HEK293T (cell line): ENCODE data around the gene GP9.

ENCODE experiments used
- CTCF ChIA-PET: fragments of 350-600 bp; formaldehyde crosslinking; extraction: SDS; loops from one replicate; lab custom pipeline; 2021; ENCODE audit warnings: antibody characterized with exemption, inconsistent platforms; lab: Yijun Ruan, JAX
- POLR2A ChIA-PET: fragments of 350-600 bp; formaldehyde crosslinking; extraction: SDS; loops from one replicate; lab custom pipeline; 2020; ENCODE audit warnings: antibody characterized with exemption, inconsistent platforms; lab: Yijun Ruan, JAX
- DNase-seq: peaks from one replicate; pipeline ENCODE4 v3.0.0; 2012; ENCODE audit warnings: mixed read lengths; ENCODE audit errors: extremely low spot score
- ARNT ChIP-seq: fragments of 450-650 bp; IDR thresholded peaks from 2 replicates; pipeline ENCODE4 v1.6.1; 2017; ENCODE audit warnings: mild to moderate bottlenecking
- BHLHE40 ChIP-seq: fragments of 450-650 bp; IDR thresholded peaks from 2 replicates; pipeline ENCODE4 v1.6.1; 2016; ENCODE audit warnings: mild to moderate bottlenecking, moderate library complexity, borderline replicate concordance
- CTBP1 ChIP-seq: fragments of 450-650 bp; IDR thresholded peaks from 2 replicates; pipeline ENCODE4 v1.6.1; 2016; ENCODE audit warnings: borderline replicate concordance
- ELF4 ChIP-seq: fragments of 450-650 bp; IDR thresholded peaks from 2 replicates; pipeline ENCODE4 v1.6.1; 2017; ENCODE audit warnings: antibody characterized with exemption
- FOXA1 ChIP-seq: fragments of 450-650 bp; IDR thresholded peaks from 2 replicates; pipeline ENCODE4 v1.6.1; 2016; ENCODE audit warnings: mild to moderate bottlenecking
- FOXK2 ChIP-seq: fragments of 450-650 bp; IDR thresholded peaks from 2 replicates; pipeline ENCODE4 v1.6.1; 2016; ENCODE audit warnings: mild to moderate bottlenecking
- FOXM1 ChIP-seq: fragments of 450-650 bp; IDR thresholded peaks from 2 replicates; pipeline ENCODE4 v1.6.1; 2017; ENCODE audit warnings: mild to moderate bottlenecking, borderline replicate concordance
- HDGF ChIP-seq: fragments of 450-650 bp; IDR thresholded peaks from 2 replicates; pipeline ENCODE4 v1.6.1; 2017; ENCODE audit warnings: antibody characterized with exemption, borderline replicate concordance
- L3MBTL2 ChIP-seq: fragments of 450-650 bp; conservative IDR thresholded peaks from 2 replicates; pipeline ENCODE4 v1.6.1; 2016; ENCODE audit warnings: mild to moderate bottlenecking
- LEF1 ChIP-seq: fragments of 450-650 bp; IDR thresholded peaks from 2 replicates; pipeline ENCODE4 v1.6.1; 2017; ENCODE audit warnings: mild to moderate bottlenecking, borderline replicate concordance
- NFRKB ChIP-seq: fragments of 450-650 bp; IDR thresholded peaks from 2 replicates; pipeline ENCODE4 v1.6.1; 2016; ENCODE audit warnings: mild to moderate bottlenecking, moderate library complexity
- PKNOX1 ChIP-seq: fragments of 450-650 bp; IDR thresholded peaks from 2 replicates; pipeline ENCODE4 v1.6.1; 2016
- SP1 ChIP-seq: fragments of 450-650 bp; IDR thresholded peaks from 2 replicates; pipeline ENCODE4 v1.6.1; 2017
- SUZ12 ChIP-seq: fragments of 450-650 bp; IDR thresholded peaks from 2 replicates; pipeline ENCODE4 v1.6.1; 2016; ENCODE audit warnings: mild to moderate bottlenecking
- TARDBP ChIP-seq: fragments of 450-650 bp; IDR thresholded peaks from 2 replicates; pipeline ENCODE4 v1.6.1; 2016
- ZNF384 ChIP-seq: fragments of 450-650 bp; IDR thresholded peaks from 2 replicates; pipeline ENCODE4 v1.6.1; 2016

GP9 gene

GRCh38 chr3:129051871-129052340 lies 8.7 kb upstream of the GP9 start:
- no peak for DNase-seq
- TF ChIP-seq PKNOX1 = no peak
- no peak for TF ChIP-seq FOXA1
- no peak for TF ChIP-seq TARDBP
- no peak for TF ChIP-seq LEF1
- no peak for TF ChIP-seq ZNF384
- TF ChIP-seq FOXM1 = no peak
- no peak for TF ChIP-seq HDGF
- TF ChIP-seq CTBP1 = no peak
- no peak for TF ChIP-seq ELF4
- no peak for TF ChIP-seq FOXK2
- ChIA-PET POLR2A (no interaction called here), CTCF (interaction anchor here (0.5 to 2.6 kb wide), 5 partner anchors 13 to 289 kb away, joined by 3 to 26 read pairs (median 8); no protein-coding TSS in a partner anchor)

- DNase-seq = no peak
- TF ChIP-seq FOXA1 = no peak
- TF ChIP-seq FOXK2 = no peak
- no peak for TF ChIP-seq SUZ12
- no peak for TF ChIP-seq L3MBTL2
- TF ChIP-seq FOXM1 = no peak
- TF ChIP-seq ELF4 = no peak
- no peak for TF ChIP-seq BHLHE40
- no peak for TF ChIP-seq ZNF384
- no peak for TF ChIP-seq TARDBP
- no peak for TF ChIP-seq NFRKB
- TF ChIP-seq CTBP1 = no peak
- no peak for TF ChIP-seq HDGF
- TF ChIP-seq ARNT = no peak
- no peak for TF ChIP-seq SP1
- no peak for TF ChIP-seq PKNOX1
- no peak for TF ChIP-seq LEF1
- POLR2A ChIA-PET = interaction anchor here (1.7 kb wide), 1 partner anchor 26 kb away, joined by 7 read pairs; no protein-coding TSS in a partner anchor
- CTCF ChIA-PET = interaction anchor here (0.5 to 2.6 kb wide), 7 partner anchors 13 to 290 kb away, joined by 3 to 26 read pairs (median 8); no protein-coding TSS in a partner anchor
These were observed 7.9 kb upstream of the GP9 start for GRCh38 chr3:129052675-129053074.

- CTCF ChIA-PET = interaction anchor here (0.7 to 1.3 kb wide), 3 partner anchors 18 to 28 kb away, joined by 3 to 4 read pairs (median 3); no protein-coding TSS in a partner anchor
- TF ChIP-seq SP1 (no peak), SUZ12 (no peak), ARNT (no peak), FOXM1 (no peak), ZNF384 (no peak), TARDBP (no peak), HDGF (no peak), NFRKB (no peak), FOXA1 (no peak), PKNOX1 (no peak), LEF1 (no peak), ELF4 (no peak), FOXK2 (no peak)
- DNase-seq = no peak
- POLR2A ChIA-PET = no interaction called here
These were observed 5.9 kb upstream of the GP9 start for GRCh38 chr3:129054605-129055104.

- no peak for DNase-seq
- TF ChIP-seq SP1 (no peak), ARNT (no peak), BHLHE40 (no peak), ELF4 (no peak), ZNF384 (no peak), CTBP1 (no peak), NFRKB (no peak), TARDBP (no peak), HDGF (no peak), FOXM1 (no peak), FOXA1 (no peak), LEF1 (no peak), L3MBTL2 (no peak), PKNOX1 (no peak), FOXK2 (no peak), SUZ12 (no peak)
- CTCF ChIA-PET = interaction anchor here (0.5 kb wide), 1 partner anchor 32 kb away, joined by 4 read pairs; no protein-coding TSS in a partner anchor
- POLR2A ChIA-PET = no interaction called here
These were observed 4.0 kb upstream of the GP9 start for GRCh38 chr3:129056451-129057173.

GRCh38 chr3:129057249-129057648 lies 3.3 kb upstream of the GP9 start:
- no peak for DNase-seq
- ChIA-PET CTCF (interaction anchor here (0.5 kb wide), 1 partner anchor 33 kb away, joined by 4 read pairs; no protein-coding TSS in a partner anchor), POLR2A (no interaction called here)
- TF ChIP-seq HDGF (no peak), ELF4 (no peak), CTBP1 (no peak), BHLHE40 (no peak), SUZ12 (no peak), PKNOX1 (no peak), FOXK2 (no peak), TARDBP (no peak), SP1 (no peak), FOXM1 (no peak), ZNF384 (no peak), NFRKB (no peak), LEF1 (no peak), FOXA1 (no peak), L3MBTL2 (no peak), ARNT (no peak)
